OCI-LY7 (cell line): ENCODE data around the gene ANKRD65. TPM values are rescaled to one million over a fixed set of nuclear protein-coding genes. Genes with fewer than 3 reads are reported as not detected.
A peak's percentile ranks its signal among the peaks of the same experiment; 100 is the strongest.

Source experiments
- BruUV-seq: library from RNA; stranded (reverse); fragments of 400-500 nt; replicated peaks from 2 replicates; lab custom pipeline; 2021; lab: Mats Ljungman, UMichigan
- CTCF ChIA-PET: fragments of 300-600 bp; sonication (Branson Sonifier 250); formaldehyde crosslinking; loops from one replicate; lab custom pipeline; 2022; ENCODE audit warnings: antibody characterized with exemption; ENCODE audit not compliant: unreplicated experiment; lab: Charles Lee
- POLR2A ChIA-PET: fragments of 300-600 bp; sonication (Branson Sonifier 250); formaldehyde crosslinking; loops from one replicate; lab custom pipeline; 2022; ENCODE audit warnings: antibody characterized with exemption; lab: Charles Lee
- DNase-seq: peaks from one replicate; pipeline ENCODE4 v3.0.0-alpha.2; 2015; ENCODE audit warnings: low spot score
- H2AFZ ChIP-seq: fragments of 200-600 bp; sonication (generic), shearing (Covaris generic); 2 replicates; pipeline ENCODE4 v1.6.1; 2014; ENCODE audit warnings: mild to moderate bottlenecking, antibody characterized with exemption, low read length, moderate library complexity
- H3K27ac ChIP-seq: fragments of 200-600 bp; sonication (generic); 2 replicates; pipeline ENCODE4 v1.5.1; 2014; ENCODE audit warnings: mixed run types, low read depth, mild to moderate bottlenecking, moderate library complexity, low read length, inconsistent platforms; ENCODE audit not compliant: poor library complexity, severe bottlenecking
- H3K36me3 ChIP-seq: fragments of 200-600 bp; sonication (generic); 2 replicates; pipeline ENCODE4 v1.6.1; 2014; ENCODE audit warnings: mild to moderate bottlenecking, antibody characterized with exemption, low read length, moderate library complexity, mixed read lengths; ENCODE audit not compliant: insufficient read depth
- H3K4me1 ChIP-seq: fragments of 200-600 bp; sonication (generic); 2 replicates; pipeline ENCODE4 v1.5.1; 2014; ENCODE audit warnings: mild to moderate bottlenecking, low read length; ENCODE audit not compliant: insufficient read depth, poor library complexity, severe bottlenecking
- H3K4me2 ChIP-seq: fragments of 200-600 bp; sonication (generic); 2 replicates; pipeline ENCODE4 v1.6.1; 2014; ENCODE audit warnings: mild to moderate bottlenecking, low read length
- H3K4me3 ChIP-seq: fragments of 200-600 bp; sonication (generic); 2 replicates; pipeline ENCODE4 v1.5.1; 2014; ENCODE audit warnings: mild to moderate bottlenecking, low read depth, low read length; ENCODE audit not compliant: poor library complexity, severe bottlenecking
- H3K79me2 ChIP-seq: fragments of 200-600 bp; sonication (generic); 2 replicates; pipeline ENCODE4 v1.6.1; 2016; ENCODE audit warnings: low read depth, mild to moderate bottlenecking, low read length, moderate library complexity, mixed read lengths; ENCODE audit not compliant: insufficient read depth
- H3K9me2 ChIP-seq: fragments of 200-600 bp; sonication (generic); 2 replicates; pipeline ENCODE4 v1.6.1; 2016; ENCODE audit warnings: mild to moderate bottlenecking, low read length, mixed read lengths; ENCODE audit not compliant: insufficient read depth
- H3K9me3 ChIP-seq: fragments of 200-600 bp; sonication (generic); 2 replicates; pipeline ENCODE4 v1.6.1; 2014; ENCODE audit warnings: mild to moderate bottlenecking, mixed run types, low read length, mixed read lengths
- H4K20me1 ChIP-seq: fragments of 200-600 bp; sonication (generic); 2 replicates; pipeline ENCODE4 v1.6.1; 2014; ENCODE audit warnings: mild to moderate bottlenecking, antibody characterized with exemption, low read length, moderate library complexity, mixed read lengths; ENCODE audit not compliant: insufficient read depth
- EZH2phosphoT487 ChIP-seq: fragments of 200-600 bp; sonication (generic); IDR thresholded peaks from 2 replicates; pipeline ENCODE4 v1.6.1; 2018; ENCODE audit warnings: low read depth, borderline replicate concordance, mild to moderate bottlenecking, mixed run types, antibody characterized with exemption, low read length, moderate library complexity, mixed read lengths
- intact Hi-C: fragments of 100-400 bp; cut with micrococcal nuclease; formaldehyde crosslinking; loops from one replicate; pipeline ENCODE4 v1.10.0; 2022; ENCODE audit not compliant: unreplicated experiment
- total RNA-seq, 2 experiments: library from RNA; depleted of rRNA in 1 of 2; stranded (reverse); fragments of >200 nt in 1 of 2; shearing (Covaris generic) in 1 of 2; gene quantifications; 2 replicates each; pipeline ENCODE4 v1.2.3, GENCODE V29; 2014 to 2022
- TF ChIP-seq, protein P1 (sequence below): fragments of 200-600 bp; sonication (generic); conservative IDR thresholded peaks from 2 replicates; pipeline ENCODE4 v1.5.1; 2014; ENCODE audit warnings: mild to moderate bottlenecking, antibody characterized with exemption, low read length, moderate library complexity, mixed read lengths

The ANKRD65 gene
- total RNA-seq, 2 experiments from 2014 or later, result not detected

- peaks cover 29% of the 10 kb centered on the region for H3K4me1 ChIP-seq
- H3K4me3 ChIP-seq, result peak overlapping the region; percentile 90
- ChIA-PET POLR2A (interaction anchor here (0.5 to 0.6 kb wide), 3 partner anchors 10 to 127 kb away, joined by 3 to 4 read pairs (median 3); no protein-coding TSS in a partner anchor), CTCF (no interaction called here)
- TF ChIP-seq EZH2phosphoT487, result no peak
- TF ChIP-seq, protein P1, sequence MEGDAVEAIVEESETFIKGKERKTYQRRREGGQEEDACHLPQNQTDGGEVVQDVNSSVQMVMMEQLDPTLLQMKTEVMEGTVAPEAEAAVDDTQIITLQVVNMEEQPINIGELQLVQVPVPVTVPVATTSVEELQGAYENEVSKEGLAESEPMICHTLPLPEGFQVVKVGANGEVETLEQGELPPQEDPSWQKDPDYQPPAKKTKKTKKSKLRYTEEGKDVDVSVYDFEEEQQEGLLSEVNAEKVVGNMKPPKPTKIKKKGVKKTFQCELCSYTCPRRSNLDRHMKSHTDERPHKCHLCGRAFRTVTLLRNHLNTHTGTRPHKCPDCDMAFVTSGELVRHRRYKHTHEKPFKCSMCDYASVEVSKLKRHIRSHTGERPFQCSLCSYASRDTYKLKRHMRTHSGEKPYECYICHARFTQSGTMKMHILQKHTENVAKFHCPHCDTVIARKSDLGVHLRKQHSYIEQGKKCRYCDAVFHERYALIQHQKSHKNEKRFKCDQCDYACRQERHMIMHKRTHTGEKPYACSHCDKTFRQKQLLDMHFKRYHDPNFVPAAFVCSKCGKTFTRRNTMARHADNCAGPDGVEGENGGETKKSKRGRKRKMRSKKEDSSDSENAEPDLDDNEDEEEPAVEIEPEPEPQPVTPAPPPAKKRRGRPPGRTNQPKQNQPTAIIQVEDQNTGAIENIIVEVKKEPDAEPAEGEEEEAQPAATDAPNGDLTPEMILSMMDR, result no peak
- no peaks in the 10 kb centered on the region for H3K9me3 ChIP-seq
- peaks cover 58% of the 10 kb centered on the region for H3K79me2 ChIP-seq
- H3K4me2 ChIP-seq, result peak overlapping the region; percentile 73
- peak overlapping the region; percentile 54 for H3K27ac ChIP-seq
- no peak overlapping the region for H2AFZ ChIP-seq
- intact Hi-C loops, result no loop called here
- peaks cover 81% of the 10 kb centered on the region for H3K36me3 ChIP-seq
- no peak for DNase-seq
- no peaks in the 10 kb centered on the region for H4K20me1 ChIP-seq
- BruUV-seq, result TSS peak; percentile 64
- no peaks in the 10 kb centered on the region for H3K9me2 ChIP-seq
Measured at GRCh38 chr1:1397839-1398523, 23.1 kb downstream of the ANKRD65 start.

DNA sequence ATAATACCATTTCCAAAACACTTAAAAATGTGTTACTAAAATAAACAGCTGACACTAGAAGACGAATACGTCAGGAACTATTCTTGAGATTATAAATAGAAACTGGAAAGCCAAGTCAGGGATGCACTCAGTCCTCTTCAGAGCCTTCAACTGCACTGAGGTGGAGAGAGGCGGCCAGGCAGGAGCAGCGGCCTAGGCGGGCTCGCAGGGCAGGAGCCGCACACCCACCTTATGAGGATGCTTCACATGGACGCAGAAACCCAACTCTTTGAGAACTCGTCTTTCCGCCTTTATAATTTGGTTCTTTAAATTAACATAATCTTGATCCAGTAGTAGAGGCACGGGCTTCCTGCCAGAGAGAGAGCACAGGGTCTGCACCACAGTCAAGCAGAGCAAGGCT lies 25.9 kb downstream of the ANKRD65 start:
- POLR2A ChIA-PET, result no interaction called here
- intact Hi-C loops, result no loop called here

More for the DNA sequence above, 25.9 kb downstream of the ANKRD65 start:
- DNase-seq, result no peak
- CTCF ChIA-PET, result no interaction called here
- TF ChIP-seq, protein P1, result no peak
- TF ChIP-seq EZH2phosphoT487, result no peak
- H4K20me1 ChIP-seq, result no peaks in the 10 kb centered on the region
- peaks cover 39% of the 10 kb centered on the region for H3K79me2 ChIP-seq
- no peak overlapping the region for H2AFZ ChIP-seq
- no peaks in the 10 kb centered on the region for H3K9me2 ChIP-seq
- no peaks in the 10 kb centered on the region for H3K9me3 ChIP-seq
- no peak overlapping the region for H3K4me3 ChIP-seq
- peaks cover 12% of the 10 kb centered on the region for H3K4me1 ChIP-seq
- H3K27ac ChIP-seq, result no peak overlapping the region
- no TSS peak for BruUV-seq
- no peak overlapping the region for H3K4me2 ChIP-seq
- H3K36me3 ChIP-seq, result peaks cover 81% of the 10 kb centered on the region
